HG03175 (cell line): ENCODE results near the gene MGST3.
"Not testable (repeated sequence)": the region's sequence is repeated elsewhere in the genome, so short reads cannot be mapped to it uniquely, and the experiment has no call there.

Experiments used
- ATAC-seq: cut with Tn5 transposase; IDR thresholded peaks from one replicate; pipeline ENCODE4 v1.9.1; 2021; ENCODE audit warnings: mild to moderate bottlenecking, moderate library complexity; ENCODE audit not compliant: unreplicated experiment

Gene MGST3

DNA sequence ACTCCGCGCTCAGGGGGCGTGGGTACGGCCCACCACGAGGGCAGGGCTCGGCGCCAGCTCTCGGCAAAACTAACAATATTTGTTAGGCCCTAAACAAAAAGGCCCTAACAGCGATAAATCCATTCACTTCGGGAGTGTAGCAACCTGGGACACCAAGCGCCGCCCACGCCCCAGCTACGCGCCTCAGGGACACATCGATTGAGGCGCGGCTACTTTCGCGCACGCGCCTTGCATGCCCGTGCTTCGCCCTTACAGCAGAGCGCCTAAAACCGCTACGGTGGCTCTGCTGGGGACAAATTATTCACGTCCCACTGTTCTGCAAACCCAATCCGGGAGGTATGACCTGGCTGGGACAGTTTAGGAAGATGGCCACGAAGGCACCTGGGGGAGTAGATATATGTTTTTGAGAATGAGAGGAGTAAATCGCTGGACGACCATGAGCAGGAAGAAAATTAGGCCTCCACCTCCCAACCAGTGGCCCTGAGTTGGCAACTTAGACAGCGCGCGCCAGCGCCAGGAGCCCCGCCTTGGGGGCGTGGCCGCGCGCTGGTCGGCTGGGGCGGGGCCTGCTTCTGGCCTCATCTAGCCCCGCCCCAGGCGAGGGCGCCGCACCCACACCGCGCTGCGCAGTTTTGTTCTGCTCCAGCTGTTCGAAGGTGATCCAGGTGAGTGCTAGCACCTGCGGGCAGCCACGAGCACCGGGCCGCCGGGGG lies at the start of gene MGST3:
Gene MGST3, plus strand, starts transcription at position 606 of the 713 bp plus-strand sequence. CDS start 18,614 bp downstream, outside the sequence.
- peak; percentile 85 for ATAC-seq

DNA sequence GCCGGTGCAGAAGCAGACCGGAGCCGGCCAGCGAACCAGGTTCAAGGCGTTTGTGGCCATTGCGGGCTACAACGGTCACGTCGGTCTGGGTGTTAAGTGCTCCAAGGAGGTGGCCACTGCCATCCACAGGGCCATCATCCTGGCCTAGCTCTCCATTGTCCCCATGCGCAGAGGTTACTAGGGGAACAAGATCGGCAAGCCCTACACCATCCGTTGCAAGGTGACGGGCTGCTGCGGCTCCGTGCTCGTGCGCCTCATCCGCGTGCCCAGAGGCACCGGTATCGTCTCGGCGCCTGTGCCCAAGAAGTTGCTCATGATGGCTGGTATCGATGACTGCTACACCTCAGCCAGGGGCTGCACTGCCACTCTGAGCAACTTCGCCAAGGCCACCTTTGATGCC lies 49.1 kb upstream of the MGST3 start:
- no peak for ATAC-seq

DNA sequence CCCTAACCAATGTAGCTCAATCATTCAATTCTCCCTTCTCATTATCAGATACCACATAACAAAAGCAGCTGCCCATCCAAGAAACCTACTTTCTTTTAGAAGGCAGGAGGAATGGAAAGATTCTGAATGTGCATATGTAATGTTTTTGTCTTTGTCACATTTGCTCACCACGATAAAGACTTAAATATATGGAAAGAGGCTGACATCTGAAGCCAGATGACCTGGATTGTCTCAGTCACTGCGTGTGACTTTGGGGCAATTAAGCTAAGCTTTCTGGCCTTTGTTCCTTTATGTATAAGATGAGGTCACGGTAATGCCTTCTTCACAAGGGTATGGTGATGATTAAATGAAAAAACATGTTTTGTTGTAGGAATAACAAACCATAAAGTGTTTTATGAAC lies 44.6 kb upstream of the MGST3 start:
- no peak for ATAC-seq

DNA sequence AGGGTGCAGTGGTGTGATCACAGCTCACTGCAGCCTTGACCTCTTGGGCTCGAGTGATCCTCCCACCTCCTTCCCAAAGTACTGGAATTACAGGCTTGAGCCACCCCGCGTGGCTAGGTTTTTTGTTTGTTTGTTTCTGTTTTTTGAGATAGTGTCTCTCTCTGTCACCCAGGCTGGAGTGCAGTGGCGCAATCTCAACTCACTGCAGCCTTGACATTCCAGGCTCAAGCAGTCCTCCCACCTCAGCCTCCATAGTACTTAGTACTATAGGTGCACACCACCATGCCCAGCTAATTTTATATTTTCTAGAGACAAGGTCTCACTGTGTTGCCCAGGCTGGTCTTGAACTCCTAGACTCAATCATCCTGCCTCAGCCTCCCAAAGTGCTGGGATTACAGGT lies 39.6 kb upstream of the MGST3 start:
- not testable (repeated sequence) for ATAC-seq

DNA sequence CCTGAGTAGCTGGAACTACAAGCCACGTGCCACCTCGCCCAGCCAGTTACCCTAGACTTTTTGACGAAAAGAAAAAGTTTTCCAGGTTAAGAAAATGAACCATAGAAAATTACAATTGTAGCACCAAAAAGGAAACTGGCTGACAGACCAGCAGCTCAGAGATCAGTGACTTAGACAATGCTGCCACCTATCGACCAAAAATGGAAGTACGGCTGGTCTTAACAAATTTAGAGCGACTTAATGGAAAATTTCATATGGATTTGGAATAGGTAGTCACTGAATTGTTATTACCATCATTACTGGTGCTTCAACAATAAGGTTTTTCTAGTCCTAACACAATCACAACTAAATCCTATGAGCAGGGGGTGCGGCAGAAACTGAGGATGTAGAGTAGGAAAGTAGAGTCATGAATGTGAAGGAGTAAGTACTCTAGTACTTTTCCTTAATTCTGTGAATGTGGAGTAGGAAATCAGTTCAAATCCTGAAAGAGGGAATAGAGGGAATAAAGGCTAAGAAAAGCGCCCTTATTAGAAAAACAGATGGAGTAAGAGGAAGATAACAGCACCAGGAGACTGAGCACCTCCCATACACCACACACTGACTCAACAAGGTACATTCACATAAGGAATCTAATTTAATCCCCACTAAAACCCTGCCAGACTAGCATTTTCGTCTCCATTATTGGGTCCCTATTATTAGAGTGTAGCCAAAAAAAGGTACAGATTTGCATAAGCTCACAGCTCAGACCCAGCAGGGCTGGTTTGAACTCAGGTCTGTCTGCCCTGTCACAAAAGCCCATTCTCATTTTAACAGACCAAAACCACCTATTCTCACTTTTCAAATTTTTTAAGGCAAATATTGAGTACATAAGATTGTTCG lies 37.9 kb upstream of the MGST3 start:
- ATAC-seq: no peak

DNA sequence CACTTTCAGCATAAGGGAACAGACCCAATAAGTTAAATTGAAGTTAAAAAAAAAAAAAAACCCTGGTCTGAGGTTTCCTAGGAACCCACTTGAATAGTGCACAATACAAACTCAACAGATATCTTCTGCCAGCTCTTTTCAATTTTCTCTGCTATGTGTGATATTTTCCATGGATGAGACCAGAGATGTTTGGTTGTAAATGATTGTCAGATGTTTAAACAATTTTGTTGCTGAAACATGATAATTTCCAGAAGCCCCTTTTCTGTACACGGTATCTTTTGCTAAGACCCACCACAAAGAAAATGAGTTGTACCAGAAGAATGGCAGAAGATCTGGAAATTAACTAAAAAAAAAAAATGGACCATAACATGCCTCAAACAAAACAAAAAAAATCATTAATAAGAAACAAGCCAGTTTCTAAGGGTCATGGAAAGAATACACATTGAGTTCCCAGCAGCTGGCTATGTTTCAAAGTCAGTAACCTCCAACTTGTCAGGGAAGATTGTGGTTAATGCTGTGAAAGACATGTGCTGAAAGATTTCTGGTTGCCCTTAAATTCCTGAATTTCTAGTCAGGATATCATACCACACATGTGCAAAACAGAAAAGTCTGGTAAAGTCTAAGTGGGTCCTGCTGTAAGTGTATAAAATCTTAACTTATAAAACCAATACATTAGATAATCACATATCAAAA lies 35.6 kb upstream of the MGST3 start:
- no peak for ATAC-seq

DNA sequence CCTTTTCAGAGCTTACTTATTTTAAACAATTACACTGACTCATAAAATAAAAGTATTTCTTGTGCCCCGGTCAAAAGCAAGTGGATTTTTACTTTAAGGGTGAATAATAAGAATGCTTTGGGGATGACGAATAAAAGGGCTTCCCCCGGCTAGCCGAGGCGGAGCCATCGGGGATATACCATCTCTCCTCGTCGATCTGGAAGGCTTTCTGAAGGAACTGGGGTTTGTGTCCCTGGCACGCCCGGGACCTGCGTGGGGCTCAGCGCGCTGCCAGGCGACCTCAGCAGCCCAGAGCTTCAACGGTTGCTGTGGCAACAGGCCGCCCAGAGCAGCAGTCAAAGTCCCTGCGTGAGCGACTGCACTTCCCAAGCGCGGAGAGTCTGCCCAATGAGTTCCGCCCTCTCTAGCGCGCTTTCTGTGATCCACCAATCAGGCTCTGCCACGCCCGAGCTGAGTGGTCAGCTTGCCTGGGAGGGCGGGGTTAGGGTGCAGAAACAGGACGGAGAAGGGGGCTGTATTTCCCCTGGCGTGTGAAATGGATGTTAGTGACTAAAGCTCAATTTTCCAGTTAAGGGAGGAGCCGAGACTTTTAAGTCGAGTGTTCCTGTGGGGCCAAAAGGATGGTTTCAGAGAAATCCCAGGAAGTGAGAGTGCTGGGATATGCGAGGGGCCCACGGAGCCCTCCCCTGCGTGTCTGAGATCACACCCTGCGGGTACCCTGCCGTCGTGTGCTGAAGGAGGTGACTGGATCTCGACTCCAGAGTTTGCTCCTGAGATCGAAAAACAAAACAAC lies 33.0 kb upstream of the MGST3 start:
- peak; percentile 98 for ATAC-seq

DNA sequence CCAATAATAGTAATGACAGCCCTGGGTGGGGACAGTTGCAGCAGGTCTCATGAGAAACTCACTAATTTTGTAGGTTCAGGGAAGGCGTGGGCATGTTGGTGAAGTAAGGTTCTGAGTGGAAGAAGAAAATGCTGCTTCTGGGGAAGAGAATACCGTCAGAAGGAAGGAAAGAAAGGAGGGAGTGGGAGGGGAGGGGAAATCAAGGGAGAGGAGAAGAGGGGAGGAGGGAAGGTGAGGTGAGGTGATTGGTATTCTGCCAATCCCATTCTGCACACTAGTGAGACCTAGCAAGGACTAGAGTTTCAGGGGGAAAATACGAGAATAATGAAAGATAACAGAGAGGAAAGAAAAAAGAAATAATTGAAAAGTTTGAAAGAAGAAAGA lies 32.4 kb upstream of the MGST3 start:
- ATAC-seq: no peak

DNA sequence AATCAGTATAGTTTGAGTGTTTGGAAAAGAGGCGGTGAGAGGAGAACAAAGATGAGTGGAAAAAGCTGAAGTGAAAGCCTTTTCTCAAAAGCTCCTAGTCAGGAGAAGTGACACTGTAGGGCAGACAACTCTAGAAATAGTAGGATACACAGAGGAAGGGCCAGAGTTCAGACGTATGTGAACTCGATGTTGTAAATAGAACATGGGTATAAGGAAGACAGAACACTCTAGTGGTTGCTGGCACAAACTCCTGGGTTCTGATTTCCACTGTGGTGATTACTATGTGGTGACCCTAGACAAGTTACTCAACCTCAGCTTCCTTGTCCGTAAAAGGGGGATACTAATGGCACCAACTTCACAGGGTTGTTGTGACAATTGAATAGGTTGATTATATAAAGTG lies 30.2 kb upstream of the MGST3 start:
- no peak for ATAC-seq

DNA sequence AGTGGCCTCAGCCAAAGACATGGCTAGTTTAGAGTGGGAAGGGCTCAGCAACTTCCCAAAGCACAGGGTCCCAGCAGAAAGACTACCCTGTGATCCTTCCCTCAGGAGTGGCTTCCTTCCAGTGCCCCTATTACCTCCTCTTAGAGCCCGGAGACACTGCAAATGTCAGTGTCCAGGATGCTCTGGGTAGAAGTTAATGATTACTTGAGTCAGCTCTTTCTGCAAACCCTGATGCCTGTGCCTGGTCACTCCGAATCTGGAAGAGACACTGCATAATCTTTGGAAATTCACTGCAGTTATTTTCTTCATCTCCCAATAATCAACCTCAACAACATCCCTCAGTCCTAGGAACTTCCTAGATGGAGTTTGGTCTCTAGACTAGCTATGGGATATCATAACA lies 27.2 kb upstream of the MGST3 start:
- ATAC-seq: no peak

DNA sequence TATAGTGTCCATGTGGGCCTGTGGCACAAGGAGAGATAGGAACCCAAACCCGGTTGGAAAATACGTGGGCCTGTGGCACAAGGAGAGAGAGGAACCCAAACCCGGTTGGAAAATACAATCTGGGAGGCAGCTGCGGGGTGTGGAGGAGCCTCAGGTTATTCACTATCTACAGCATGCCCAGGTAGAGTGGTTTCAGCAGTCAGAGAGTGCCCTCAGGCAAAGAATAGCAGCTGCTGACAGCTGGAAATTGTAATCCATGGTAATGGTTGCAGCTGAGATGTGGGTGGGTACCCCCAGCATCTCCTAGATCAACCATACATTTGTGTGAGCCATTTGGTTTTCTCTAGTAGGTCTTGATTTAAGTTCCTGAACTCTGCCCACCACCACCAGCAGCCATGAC lies 25.8 kb upstream of the MGST3 start:
- ATAC-seq: no peak

DNA sequence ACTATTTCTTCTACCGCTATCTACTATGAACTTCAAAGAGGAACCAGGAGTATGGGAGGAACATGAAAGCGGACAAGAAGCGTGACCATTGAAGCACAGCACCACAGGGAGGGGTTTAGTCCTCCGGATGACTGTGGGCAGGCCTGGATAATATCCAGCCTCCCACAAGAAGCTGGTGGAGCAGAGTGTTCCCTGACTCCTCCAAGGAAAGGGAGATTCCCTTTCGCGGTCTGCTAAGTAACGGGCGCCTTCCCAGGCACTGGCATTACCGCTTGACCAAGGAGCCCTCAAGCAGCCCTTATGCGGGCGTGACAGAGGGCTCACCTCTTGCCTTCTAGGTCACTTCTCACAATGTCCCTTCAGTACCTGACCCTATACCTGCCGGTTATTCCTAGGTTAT lies 24.4 kb upstream of the MGST3 start:
- ATAC-seq: not testable (repeated sequence)

DNA sequence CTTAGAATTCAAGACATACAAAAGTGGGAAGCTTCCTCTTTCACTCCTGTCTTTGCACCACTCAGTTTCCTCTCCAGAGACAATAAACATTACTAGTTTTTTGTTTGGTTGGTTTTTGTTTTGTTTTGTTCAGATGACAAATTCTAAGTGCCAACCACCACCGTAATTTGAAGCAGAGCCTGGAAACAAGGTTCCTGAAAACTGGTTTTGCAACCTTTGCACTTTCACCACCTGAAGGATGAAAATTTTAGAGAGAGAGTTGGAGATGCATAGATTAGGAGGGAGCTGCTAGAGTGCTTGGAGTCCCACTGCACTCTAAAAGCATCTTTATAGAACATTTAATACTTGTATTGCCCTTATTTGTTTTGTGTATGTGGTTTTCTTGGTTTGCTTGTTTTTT lies 20.2 kb upstream of the MGST3 start:
- ATAC-seq: no peak

DNA sequence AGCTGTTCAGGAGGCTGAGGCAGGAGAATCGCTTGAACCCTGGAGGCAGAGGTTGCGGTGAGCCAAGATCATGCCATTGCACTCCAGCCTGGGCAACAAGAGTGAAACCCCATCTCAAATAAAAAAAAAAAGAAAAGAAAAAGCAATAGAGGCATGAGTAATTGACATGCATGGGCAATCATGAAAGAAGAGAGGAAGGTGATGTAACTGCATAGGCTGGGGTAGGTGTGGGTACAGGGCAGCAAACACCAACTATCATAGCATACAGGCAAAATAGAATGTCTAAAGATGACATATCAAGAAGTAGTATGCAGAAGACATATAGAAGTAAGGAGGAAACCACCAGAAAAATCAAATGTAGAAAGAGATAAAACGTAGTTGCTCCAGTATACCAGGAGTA lies 19.0 kb upstream of the MGST3 start:
- ATAC-seq: peak; percentile 43

DNA sequence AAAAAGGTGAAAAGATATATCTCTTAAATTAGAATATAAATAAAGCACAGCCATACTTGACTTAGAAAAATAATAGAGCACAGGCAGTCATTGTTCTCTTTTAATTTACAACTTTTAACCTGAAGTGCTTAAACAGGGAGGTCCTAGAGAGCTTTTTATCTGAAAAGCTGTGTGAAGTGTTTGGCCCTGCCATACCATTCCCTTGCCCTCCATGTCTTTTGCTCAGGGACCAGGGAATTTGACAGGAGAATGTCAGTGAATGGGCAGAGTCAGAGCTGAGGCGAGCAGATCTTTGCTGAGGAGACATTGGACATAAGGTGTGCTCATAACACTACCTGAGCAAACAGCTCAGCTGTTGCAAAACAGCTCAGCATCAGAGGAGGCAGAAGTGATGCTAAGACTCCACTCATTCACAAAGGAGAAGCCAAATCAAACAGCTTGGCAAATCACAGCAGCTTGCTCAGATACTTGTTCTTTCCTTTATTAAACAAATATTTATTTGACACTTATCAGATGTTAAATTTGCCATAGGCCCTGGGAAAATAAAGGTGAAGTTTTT lies 14.9 kb upstream of the MGST3 start:
- no peak for ATAC-seq

DNA sequence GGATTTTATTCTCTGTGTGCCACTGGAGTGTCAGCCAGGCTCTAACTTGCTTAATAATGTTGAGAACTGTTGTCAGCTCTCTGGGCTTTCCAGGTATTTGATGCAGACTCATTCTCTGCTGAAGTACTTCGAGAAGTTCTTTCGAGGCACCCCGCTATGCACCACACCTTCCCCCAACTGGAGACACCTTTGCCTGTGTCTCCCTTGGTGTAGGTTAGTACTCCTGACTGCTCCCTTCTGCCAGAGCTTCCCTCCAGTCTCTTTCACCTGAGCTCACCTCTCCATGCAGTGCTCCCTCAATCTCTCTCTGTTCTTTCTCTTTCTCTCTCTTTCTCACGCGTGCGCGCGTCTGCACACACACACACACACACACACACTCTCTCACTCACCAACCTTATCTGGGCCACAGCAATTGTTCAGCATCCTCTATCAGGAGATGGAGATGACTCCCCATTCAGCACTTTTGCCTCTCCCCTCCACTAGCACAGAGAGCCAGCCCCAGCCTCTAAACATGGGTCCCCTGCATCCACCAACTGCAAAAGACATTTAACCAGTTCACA lies 14.0 kb upstream of the MGST3 start:
- ATAC-seq: no peak

DNA sequence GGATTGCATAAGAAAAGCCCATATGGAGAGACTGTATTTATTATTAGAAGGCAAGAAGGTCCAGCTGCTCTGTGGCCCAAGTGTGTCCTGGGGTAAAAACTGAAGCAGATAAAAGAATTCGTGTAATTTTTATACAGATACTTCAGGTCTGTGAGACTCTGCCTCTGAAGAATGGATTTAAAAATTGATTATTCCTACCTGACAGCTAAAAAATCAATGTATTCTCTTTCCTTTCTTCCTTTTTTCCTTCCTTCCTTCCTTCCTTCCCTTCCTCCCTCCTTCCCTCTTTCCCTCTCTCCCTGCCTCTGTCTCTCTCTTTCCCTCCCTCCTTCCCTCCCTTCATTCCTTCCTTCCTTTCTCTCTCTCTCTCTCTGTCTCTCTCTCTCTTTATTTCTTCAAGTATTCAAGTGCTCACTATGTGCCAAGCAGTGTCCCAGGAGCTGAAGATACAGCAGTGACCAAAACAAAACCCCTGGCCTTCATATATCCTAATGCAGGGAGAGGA lies 11.3 kb upstream of the MGST3 start:
- no peak for ATAC-seq

DNA sequence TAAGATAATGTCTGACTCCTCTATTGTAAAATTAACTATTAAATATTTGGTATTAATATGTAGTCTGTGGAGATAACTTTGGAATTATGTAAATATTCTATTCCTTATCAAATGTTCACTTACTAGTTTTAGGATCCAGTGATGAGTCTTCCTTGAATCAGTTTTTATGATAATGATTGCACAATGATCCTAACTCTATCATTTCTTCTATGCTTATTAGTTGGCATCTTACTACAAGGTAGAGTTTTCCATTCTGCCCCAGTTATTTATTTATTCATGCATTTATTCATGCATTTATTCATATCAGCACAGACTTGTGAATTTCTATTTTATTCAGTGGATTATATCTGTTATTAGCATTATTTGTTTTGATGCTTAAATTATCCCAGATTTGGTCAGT lies 7.4 kb upstream of the MGST3 start:
- no peak for ATAC-seq

DNA sequence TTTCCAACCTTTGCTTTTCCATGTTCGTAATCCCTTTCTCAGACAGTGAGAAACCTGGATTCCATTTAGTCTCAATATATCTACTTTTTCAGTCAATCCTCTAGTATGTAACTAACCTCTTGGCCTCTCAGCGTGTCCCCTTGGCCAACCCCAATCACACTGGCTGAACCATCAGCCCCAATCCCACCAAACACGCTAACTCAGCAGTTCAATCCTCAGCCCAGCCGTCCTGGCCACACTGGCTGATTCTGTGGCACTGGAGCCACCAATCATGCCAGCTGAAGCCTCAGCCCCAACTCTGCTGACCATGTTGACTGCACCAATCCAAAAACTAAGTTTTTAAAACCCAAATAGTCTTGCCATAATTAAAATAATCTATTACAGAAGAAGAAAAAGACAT lies 6.6 kb upstream of the MGST3 start:
- no peak for ATAC-seq
